Gastroesophageal sphincter (tissue), 3 donors: ENCODE results near the gene KIF16B.

Experiments
- POLR2A ChIP-seq, 2 donors: fragments of 450-650 bp; IDR thresholded peaks; one replicate each; pipeline ENCODE4 v1.6.1; 2017; ENCODE audit warnings: antibody characterized with exemption in 2 of 2, mild to moderate bottlenecking in 2 of 2, moderate library complexity in 1 of 2
- TF ChIP-seq, protein P1 (sequence below), 4 experiments: fragments of 200-600 bp in 2 of 4; fragments of 450-650 bp in 2 of 4; sonication (generic) in 1 of 4; IDR thresholded peaks; one replicate each; pipeline ENCODE4 v1.5.1; 2017 to 2019; ENCODE audit warnings: antibody characterized with exemption in 4 of 4, mild to moderate bottlenecking in 2 of 4, moderate library complexity in 2 of 4

DNA sequence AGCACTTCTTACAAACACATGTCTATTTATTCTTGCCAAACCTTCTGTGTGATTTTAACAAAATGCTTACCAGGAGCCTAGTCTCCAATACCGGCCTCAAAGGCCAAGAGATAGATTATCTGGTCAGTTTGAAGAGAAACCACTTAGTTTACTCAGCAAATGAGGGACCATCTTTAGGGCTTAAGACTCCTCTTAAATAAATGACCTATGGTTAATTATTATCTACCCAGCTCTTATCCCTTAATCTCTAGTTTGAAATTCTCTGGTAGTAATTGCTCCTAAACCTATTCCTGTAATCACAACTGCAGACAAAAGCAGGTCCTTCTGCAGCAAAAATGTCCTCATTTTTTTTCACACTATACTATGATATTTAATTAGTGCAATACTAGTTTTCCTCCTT, 301.8 kb downstream of the KIF16B start:
- TF ChIP-seq POLR2A (IDR thresholded peaks at IDR 0.05): no peak
- TF ChIP-seq, protein P1, sequence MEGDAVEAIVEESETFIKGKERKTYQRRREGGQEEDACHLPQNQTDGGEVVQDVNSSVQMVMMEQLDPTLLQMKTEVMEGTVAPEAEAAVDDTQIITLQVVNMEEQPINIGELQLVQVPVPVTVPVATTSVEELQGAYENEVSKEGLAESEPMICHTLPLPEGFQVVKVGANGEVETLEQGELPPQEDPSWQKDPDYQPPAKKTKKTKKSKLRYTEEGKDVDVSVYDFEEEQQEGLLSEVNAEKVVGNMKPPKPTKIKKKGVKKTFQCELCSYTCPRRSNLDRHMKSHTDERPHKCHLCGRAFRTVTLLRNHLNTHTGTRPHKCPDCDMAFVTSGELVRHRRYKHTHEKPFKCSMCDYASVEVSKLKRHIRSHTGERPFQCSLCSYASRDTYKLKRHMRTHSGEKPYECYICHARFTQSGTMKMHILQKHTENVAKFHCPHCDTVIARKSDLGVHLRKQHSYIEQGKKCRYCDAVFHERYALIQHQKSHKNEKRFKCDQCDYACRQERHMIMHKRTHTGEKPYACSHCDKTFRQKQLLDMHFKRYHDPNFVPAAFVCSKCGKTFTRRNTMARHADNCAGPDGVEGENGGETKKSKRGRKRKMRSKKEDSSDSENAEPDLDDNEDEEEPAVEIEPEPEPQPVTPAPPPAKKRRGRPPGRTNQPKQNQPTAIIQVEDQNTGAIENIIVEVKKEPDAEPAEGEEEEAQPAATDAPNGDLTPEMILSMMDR (IDR thresholded peaks at IDR 0.05): no peak
